ENCODE data around the gene ARHGDIA.

GRCh38 chr17:81902023-81902652 is 31.0 kb upstream of the ARHGDIA start, which contains the start of gene NPB:
- TF ChIP-seq CTCF (IDR thresholded peaks at IDR 0.05) (no peak), POLR2A (IDR thresholded peaks at IDR 0.05) (no peak)
